Hepatocyte (in vitro differentiated cells): ENCODE data around the gene MYBPC3.

Experiments used
- CTCF ChIP-seq: fragments of 200-600 bp; sonication (generic); IDR thresholded peaks from 2 replicates; pipeline ENCODE4 v1.5.1; 2016; ENCODE audit warnings: antibody characterized with exemption, mild to moderate bottlenecking; ENCODE audit not compliant: poor library complexity
- EZH2 ChIP-seq: fragments of 200-600 bp; sonication (generic); IDR thresholded peaks from 2 replicates; pipeline ENCODE4 v1.6.1; 2016; ENCODE audit warnings: antibody characterized with exemption, mild to moderate bottlenecking, borderline replicate concordance
- EZH2phosphoT487 ChIP-seq: fragments of 200-600 bp; sonication (generic); IDR thresholded peaks from one replicate; pipeline ENCODE4 v1.6.1; 2018; ENCODE audit warnings: antibody characterized with exemption, mild to moderate bottlenecking, low read depth, moderate library complexity; ENCODE audit not compliant: unreplicated experiment, severe bottlenecking

GRCh38 chr11:47325271-47326041 lies 27.0 kb downstream of the MYBPC3 start:
- TF ChIP-seq CTCF: no peak
- no peak for TF ChIP-seq EZH2
- no peak for TF ChIP-seq EZH2phosphoT487
